Measurements from ENCODE around the gene KATNAL2.
"Not testable (repeated sequence)": the region's sequence is repeated elsewhere in the genome, so short reads cannot be mapped to it uniquely, and the experiment has no call there.

The KATNAL2 gene

DNA sequence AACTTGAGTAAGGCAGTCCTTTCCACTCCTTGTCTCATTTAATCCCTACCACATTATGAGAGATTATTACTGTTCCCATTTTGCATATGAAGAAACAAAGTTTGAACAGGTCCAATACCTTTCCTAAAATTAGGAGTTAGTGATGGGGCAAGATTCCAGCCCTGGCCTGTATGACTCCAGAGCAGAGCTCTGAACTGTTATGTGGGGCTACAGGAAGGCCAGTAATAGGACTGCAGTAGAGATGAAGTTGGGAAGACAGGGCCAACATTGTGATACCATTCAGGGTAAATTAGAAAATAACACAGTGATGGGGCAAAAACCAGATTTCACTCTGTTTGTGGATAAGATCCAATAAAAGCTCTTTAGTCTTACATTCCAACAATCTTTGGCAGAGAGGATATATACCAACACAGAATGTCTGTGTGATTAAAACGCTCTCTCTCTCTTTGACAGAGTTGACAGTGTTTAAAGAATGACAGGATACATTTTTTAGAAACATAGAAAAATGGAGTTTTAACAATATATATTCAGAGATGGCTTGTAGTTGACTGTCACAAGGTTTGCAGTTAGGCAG, 22.7 kb downstream of the KATNAL2 start:
- DNase-seq (ENCODE audit: low spot score): no peak

GRCh38 chr18:46942646-46943045, 25.2 kb downstream of the KATNAL2 start:
- DNase-seq (ENCODE audit: low spot score): no peak

DNA sequence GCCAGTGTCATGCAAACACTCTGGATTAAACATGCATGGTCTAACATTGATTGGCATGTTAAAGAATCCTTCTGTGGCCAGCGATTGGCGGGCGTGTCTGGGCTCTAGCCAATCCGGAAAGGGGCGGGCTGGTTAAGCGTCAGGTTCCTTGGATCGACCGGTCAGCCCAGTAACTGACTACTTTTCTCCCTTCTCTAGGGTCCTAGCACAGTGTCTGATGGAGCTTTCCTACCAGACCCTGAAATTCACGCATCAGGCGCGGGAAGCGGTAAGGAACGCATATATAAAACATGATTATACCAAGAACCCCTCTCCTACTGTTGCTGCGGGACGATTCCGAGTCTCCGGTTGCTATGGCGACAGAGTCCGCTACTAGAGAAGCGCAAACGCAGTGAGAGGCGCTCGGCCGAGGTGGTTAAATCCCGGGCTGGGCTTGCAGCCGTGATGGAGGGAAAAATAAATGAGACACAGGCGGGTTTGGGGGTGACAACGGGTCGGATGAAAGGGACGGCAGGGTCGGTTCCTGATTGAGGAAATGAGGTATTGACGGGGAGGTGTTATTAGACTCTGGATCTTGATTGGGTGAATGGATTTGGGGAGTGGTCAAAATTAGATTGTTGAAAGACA, 29.4 kb downstream of the KATNAL2 start:
- peak; percentile 87 for DNase-seq (ENCODE audit: low spot score)

- peak; percentile 58 for DNase-seq (ENCODE audit: low spot score)
These were observed 32.8 kb downstream of the KATNAL2 start for GRCh38 chr18:46950064-46950656.

DNA sequence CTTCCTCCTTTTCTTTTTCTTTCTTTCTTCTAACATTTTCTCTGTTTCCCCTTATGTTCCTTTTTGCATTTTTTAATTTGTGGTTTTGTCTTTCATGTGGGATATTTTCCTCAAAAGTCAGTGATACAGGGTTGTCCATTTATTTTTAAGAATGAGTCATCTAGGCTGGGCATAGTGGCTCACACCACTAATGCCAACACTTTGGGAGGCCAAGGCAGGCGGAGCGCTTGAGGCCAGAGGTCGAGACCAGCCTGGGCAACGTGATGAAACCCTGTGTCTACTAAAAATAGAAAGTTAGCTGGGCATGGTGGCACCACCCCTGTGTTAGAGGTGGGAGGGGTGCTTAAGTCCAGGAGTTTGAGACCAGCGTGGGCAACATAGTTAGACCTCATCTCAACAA, 35.8 kb downstream of the KATNAL2 start:
- no peak for DNase-seq (ENCODE audit: low spot score)

- no peak for DNase-seq (ENCODE audit: low spot score)
These were observed 40.8 kb downstream of the KATNAL2 start for GRCh38 chr18:46958209-46958608.

DNA sequence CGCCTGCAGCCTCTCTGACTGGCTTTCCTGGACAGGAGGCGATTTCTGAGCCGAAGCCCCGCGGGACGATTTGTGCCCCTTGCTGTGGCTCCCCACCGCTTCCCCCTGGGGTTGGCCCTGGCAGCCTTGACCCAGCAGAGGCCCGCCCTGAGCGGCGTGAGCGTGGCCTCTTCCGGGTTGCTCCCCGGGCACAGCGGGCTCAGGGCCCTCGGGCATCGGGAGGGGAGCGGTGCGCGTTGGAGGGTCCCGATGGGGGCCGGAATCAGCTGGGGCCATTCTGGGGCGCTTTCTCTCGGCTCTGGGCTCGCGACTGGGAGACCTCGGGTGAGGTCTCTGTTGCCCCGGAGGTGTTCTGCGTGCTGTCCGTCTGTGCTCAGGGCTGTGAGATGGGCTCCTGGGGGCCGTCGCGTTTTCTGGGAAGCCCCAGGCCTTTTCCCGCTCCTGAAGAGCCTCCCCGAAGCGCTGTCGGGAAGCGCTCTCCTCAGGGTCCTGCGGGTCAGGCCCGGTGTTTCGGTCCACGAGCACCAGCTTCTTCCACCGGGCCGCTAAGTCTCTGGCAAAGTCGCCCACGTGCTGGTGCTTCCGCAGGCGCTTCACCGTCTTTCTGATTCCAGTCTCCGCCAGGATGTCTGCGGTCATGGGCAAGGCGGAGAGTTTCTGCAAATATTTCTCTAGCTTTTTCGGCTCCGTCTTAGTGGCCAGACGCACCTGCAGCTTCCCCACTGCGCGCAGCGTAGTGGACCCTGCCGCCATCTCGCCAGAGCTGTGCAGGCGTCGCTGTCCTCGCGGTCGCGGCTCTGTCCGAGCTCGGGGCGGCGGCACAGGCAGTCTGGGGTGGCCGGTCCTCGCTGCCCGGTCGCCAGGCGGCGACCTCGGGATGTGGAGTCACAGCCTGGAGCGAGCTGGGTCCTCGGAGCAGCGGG, 46.5 kb downstream of the KATNAL2 start:
- not testable (repeated sequence) for DNase-seq (ENCODE audit: low spot score)

GRCh38 chr18:46964579-46965293, 47.3 kb downstream of the KATNAL2 start:
- not testable (repeated sequence) for DNase-seq (ENCODE audit: low spot score)

DNA sequence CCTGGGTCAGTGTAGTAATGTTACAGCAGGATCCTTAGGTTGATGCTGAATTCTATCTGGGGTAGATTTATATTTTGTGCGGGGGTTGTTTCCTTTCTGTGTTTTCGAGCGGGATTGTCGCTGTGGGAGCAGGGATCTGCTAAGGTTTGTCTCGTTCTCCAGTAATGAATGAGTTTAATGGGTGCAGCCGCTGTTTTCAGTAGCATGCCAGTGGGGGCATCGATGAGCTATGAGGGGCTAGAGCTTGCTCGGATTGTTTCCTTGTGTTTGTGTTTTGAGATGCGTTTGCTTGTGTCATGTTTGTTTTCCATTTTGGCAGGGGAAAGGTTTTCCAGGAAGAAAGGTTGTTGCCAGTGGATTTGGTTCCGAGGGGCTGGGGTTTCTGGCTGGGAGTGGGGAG, 48.9 kb downstream of the KATNAL2 start:
- not testable (repeated sequence) for DNase-seq (ENCODE audit: low spot score)

GRCh38 chr18:46969551-46969950, 52.1 kb downstream of the KATNAL2 start:
- not testable (repeated sequence) for DNase-seq (ENCODE audit: low spot score)

DNA sequence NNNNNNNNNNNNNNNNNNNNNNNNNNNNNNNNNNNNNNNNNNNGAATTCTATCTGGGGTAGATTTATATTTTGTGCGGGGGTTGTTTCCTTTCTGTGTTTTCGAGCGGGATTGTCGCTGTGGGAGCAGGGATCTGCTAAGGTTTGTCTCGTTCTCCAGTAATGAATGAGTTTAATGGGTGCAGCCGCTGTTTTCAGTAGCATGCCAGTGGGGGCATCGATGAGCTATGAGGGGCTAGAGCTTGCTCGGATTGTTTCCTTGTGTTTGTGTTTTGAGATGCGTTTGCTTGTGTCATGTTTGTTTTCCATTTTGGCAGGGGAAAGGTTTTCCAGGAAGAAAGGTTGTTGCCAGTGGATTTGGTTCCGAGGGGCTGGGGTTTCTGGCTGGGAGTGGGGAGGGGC, 102.5 kb downstream of the KATNAL2 start:
- not testable (repeated sequence) for DNase-seq (ENCODE audit: low spot score)

GRCh38 chr18:47020757-47021156, 103.4 kb downstream of the KATNAL2 start:
- DNase-seq (ENCODE audit: low spot score): not testable (repeated sequence)

- DNase-seq (ENCODE audit: low spot score): not testable (repeated sequence)
These were observed 105.4 kb downstream of the KATNAL2 start for GRCh38 chr18:47022821-47023220.

DNA sequence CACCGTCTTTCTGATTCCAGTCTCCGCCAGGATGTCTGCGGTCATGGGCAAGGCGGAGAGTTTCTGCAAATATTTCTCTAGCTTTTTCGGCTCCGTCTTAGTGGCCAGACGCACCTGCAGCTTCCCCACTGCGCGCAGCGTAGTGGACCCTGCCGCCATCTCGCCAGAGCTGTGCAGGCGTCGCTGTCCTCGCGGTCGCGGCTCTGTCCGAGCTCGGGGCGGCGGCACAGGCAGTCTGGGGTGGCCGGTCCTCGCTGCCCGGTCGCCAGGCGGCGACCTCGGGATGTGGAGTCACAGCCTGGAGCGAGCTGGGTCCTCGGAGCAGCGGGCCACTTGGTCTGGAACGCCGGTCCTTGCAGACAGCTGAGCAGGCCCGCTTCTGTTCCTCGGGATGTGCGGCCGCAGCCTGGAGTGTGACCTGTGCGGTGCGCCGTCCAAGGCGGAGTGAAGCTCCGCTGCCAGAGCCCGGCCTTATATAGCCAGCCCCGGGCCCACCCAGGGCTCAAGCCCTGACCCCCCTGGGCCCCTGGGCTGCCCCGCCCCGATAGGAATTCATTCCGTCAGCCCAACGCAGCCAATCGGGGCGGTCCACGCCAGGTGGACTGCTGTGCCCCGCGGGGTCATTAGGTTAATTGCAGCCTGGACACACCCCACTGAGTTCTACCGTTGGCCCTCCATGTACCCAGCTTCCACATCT, 106.5 kb downstream of the KATNAL2 start:
- DNase-seq (ENCODE audit: low spot score): not testable (repeated sequence)

GRCh38 chr18:47025557-47026174, 108.3 kb downstream of the KATNAL2 start:
- not testable (repeated sequence) for DNase-seq (ENCODE audit: low spot score)

DNA sequence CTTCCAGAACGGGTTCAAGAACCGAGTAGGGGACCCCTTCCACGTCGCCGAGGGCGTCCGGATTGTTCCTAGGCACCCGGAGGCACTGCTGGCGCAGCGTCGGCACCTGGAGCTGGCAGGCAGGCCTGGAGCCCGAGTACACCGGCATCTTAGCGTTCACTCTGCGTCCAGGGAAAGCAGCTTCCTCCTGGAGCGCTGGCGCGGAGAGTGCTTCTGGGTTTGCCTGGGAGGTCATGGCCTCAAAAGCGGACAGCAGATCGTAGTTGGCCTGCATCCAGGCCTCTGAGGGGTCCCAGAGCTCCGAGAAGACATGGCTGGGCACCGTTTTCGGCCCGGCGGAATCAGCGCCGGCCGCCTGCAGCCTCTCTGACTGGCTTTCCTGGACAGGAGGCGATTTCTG, 111.3 kb downstream of the KATNAL2 start:
- DNase-seq (ENCODE audit: low spot score): not testable (repeated sequence)

GRCh38 chr18:47029684-47030353, 112.4 kb downstream of the KATNAL2 start:
- not testable (repeated sequence) for DNase-seq (ENCODE audit: low spot score)

DNA sequence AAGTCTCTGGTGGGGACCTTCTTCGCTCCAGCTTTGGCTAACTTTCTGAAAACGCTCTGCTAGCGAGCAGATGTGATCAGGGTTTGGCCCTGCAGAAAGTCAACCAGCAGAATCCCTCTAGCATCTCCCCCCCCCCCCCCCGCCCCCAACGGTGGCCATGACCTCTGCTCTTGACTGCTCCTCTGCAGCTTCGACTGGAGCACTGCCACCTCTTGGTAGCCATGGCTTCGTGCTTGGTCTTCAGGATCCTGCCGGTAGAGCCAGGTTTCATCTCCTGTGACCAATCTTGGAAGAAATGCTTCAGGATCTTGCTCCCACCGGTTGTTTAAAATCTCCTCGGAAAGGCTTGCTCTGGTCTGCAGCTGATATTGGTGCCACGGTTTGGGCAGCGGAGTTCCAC, 113.5 kb downstream of the KATNAL2 start:
- not testable (repeated sequence) for DNase-seq (ENCODE audit: low spot score)

DNA sequence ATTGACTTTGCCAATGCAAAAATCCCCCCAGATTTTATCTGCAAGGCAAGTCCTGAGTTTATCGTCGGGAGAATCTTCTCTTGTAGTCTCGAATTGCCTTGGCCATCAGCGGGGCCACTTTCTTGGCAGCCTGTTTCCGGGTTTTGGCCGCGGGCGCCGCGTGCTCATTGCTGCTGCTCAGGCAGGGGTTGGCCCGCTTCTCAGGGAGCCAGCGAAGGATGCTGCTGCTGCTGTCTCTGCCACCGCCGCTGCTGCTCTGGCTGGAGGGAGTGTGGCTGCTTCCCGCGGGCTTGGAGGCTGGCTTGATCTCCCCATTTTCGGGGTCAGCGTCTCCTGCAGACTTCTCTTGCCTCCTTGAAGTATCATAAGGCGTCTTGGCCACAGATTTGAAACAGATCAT, 115.5 kb downstream of the KATNAL2 start:
- no peak for DNase-seq (ENCODE audit: low spot score)

- not testable (repeated sequence) for DNase-seq (ENCODE audit: low spot score)
These were observed 117.2 kb downstream of the KATNAL2 start for GRCh38 chr18:47034591-47034990.
